HEK293T (cell line): Measurements from ENCODE around the gene CSNK1D.

ENCODE experiments used
- CTCF ChIA-PET: fragments of 350-600 bp; formaldehyde crosslinking; extraction: SDS; loops from one replicate; lab custom pipeline; 2021; ENCODE audit warnings: antibody characterized with exemption, inconsistent platforms; lab: Yijun Ruan, JAX
- POLR2A ChIA-PET: fragments of 350-600 bp; formaldehyde crosslinking; extraction: SDS; loops from one replicate; lab custom pipeline; 2020; ENCODE audit warnings: antibody characterized with exemption, inconsistent platforms; lab: Yijun Ruan, JAX
- DNase-seq: peaks from one replicate; pipeline ENCODE4 v3.0.0; 2012; ENCODE audit warnings: mixed read lengths; ENCODE audit errors: extremely low spot score
- ARNT ChIP-seq: fragments of 450-650 bp; IDR thresholded peaks from 2 replicates; pipeline ENCODE4 v1.6.1; 2017; ENCODE audit warnings: mild to moderate bottlenecking
- BHLHE40 ChIP-seq: fragments of 450-650 bp; IDR thresholded peaks from 2 replicates; pipeline ENCODE4 v1.6.1; 2016; ENCODE audit warnings: mild to moderate bottlenecking, moderate library complexity, borderline replicate concordance
- CTBP1 ChIP-seq: fragments of 450-650 bp; IDR thresholded peaks from 2 replicates; pipeline ENCODE4 v1.6.1; 2016; ENCODE audit warnings: borderline replicate concordance
- ELF4 ChIP-seq: fragments of 450-650 bp; IDR thresholded peaks from 2 replicates; pipeline ENCODE4 v1.6.1; 2017; ENCODE audit warnings: antibody characterized with exemption
- FOXA1 ChIP-seq: fragments of 450-650 bp; IDR thresholded peaks from 2 replicates; pipeline ENCODE4 v1.6.1; 2016; ENCODE audit warnings: mild to moderate bottlenecking
- FOXM1 ChIP-seq: fragments of 450-650 bp; IDR thresholded peaks from 2 replicates; pipeline ENCODE4 v1.6.1; 2017; ENCODE audit warnings: mild to moderate bottlenecking, borderline replicate concordance
- HDGF ChIP-seq: fragments of 450-650 bp; IDR thresholded peaks from 2 replicates; pipeline ENCODE4 v1.6.1; 2017; ENCODE audit warnings: antibody characterized with exemption, borderline replicate concordance
- LEF1 ChIP-seq: fragments of 450-650 bp; IDR thresholded peaks from 2 replicates; pipeline ENCODE4 v1.6.1; 2017; ENCODE audit warnings: mild to moderate bottlenecking, borderline replicate concordance
- NFRKB ChIP-seq: fragments of 450-650 bp; IDR thresholded peaks from 2 replicates; pipeline ENCODE4 v1.6.1; 2016; ENCODE audit warnings: mild to moderate bottlenecking, moderate library complexity
- SP1 ChIP-seq: fragments of 450-650 bp; IDR thresholded peaks from 2 replicates; pipeline ENCODE4 v1.6.1; 2017
- SUZ12 ChIP-seq: fragments of 450-650 bp; IDR thresholded peaks from 2 replicates; pipeline ENCODE4 v1.6.1; 2016; ENCODE audit warnings: mild to moderate bottlenecking
- TARDBP ChIP-seq: fragments of 450-650 bp; IDR thresholded peaks from 2 replicates; pipeline ENCODE4 v1.6.1; 2016
- ZNF384 ChIP-seq: fragments of 450-650 bp; IDR thresholded peaks from 2 replicates; pipeline ENCODE4 v1.6.1; 2016
- TF ChIP-seq, protein P1 (sequence below): fragments of 450-650 bp; IDR thresholded peaks from 2 replicates; pipeline ENCODE4 v1.6.1; 2016

Gene CSNK1D

GRCh38 chr17:82310877-82311276, 37.4 kb upstream of the CSNK1D start:
- POLR2A ChIA-PET: interaction anchor here (0.9 kb wide), 1 partner anchor 9 kb away, joined by 3 read pairs; no protein-coding TSS in a partner anchor
- DNase-seq: no peak
- no peak for TF ChIP-seq TARDBP
- TF ChIP-seq CTBP1: no peak
- no peak for TF ChIP-seq BHLHE40
- TF ChIP-seq SUZ12: no peak
- TF ChIP-seq ZNF384: no peak
- TF ChIP-seq SP1: no peak
- CTCF ChIA-PET: interaction anchor here (0.7 kb wide), 1 partner anchor 67 kb away, joined by 3 read pairs; no protein-coding TSS in a partner anchor

- no peak for DNase-seq
- CTCF ChIA-PET: no interaction called here
- TF ChIP-seq BHLHE40 (no peak), ELF4 (no peak), CTBP1 (no peak), SUZ12 (no peak), FOXM1 (no peak), NFRKB (no peak), ARNT (no peak)
- POLR2A ChIA-PET: no interaction called here
Observed at GRCh38 chr17:82309656-82310570, 36.4 kb upstream of the CSNK1D start.

DNA sequence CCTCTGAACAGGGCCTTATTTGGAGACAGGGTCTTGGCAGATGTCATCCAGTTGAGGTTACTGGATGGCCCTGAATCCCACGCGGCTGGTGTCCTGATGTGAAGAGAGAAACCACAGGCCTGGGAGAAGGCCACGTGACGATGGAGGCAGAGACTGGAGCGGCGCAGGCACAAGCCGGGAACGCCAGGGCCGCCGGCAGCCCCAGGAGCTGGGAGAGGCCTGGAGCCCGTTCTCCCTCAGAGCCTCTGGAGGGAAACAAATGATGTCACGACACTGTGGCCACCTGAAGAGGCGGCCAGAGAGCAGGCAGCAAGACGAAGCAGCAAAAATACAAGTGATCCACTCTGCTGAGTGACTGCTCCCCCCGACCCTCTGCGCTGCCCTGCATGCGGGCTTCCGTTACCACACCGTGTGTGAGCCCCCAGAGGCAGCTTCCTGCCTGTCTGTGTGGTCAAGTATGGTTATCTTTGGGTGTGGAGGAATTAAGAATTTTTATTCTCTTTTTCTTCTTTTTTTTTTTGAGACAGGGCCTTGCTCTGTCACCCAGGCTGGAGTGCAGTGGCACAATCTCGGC, 32.3 kb upstream of the CSNK1D start:
- CTCF ChIA-PET: no interaction called here
- no peak for DNase-seq
- POLR2A ChIA-PET: interaction anchor here (4.5 kb wide), 1 partner anchor 14 kb away, joined by 19 read pairs; no protein-coding TSS in a partner anchor
- TF ChIP-seq FOXA1: no peak
- no peak for TF ChIP-seq ARNT

- ChIA-PET CTCF (interaction anchor here (0.9 kb wide), 1 partner anchor 29 kb away, joined by 3 read pairs; no protein-coding TSS in a partner anchor), POLR2A (interaction anchor here (4.5 kb wide), 1 partner anchor 13 kb away, joined by 19 read pairs; no protein-coding TSS in a partner anchor)
- DNase-seq: no peak
- TF ChIP-seq ARNT: no peak
- no peak for TF ChIP-seq CTBP1
- TF ChIP-seq BHLHE40: no peak
- TF ChIP-seq, protein P1, sequence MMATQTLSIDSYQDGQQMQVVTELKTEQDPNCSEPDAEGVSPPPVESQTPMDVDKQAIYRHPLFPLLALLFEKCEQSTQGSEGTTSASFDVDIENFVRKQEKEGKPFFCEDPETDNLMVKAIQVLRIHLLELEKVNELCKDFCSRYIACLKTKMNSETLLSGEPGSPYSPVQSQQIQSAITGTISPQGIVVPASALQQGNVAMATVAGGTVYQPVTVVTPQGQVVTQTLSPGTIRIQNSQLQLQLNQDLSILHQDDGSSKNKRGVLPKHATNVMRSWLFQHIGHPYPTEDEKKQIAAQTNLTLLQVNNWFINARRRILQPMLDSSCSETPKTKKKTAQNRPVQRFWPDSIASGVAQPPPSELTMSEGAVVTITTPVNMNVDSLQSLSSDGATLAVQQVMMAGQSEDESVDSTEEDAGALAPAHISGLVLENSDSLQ: no peak
- no peak for TF ChIP-seq FOXM1
- TF ChIP-seq FOXA1: no peak
Observed at GRCh38 chr17:82304826-82305726, 31.6 kb upstream of the CSNK1D start.

DNA sequence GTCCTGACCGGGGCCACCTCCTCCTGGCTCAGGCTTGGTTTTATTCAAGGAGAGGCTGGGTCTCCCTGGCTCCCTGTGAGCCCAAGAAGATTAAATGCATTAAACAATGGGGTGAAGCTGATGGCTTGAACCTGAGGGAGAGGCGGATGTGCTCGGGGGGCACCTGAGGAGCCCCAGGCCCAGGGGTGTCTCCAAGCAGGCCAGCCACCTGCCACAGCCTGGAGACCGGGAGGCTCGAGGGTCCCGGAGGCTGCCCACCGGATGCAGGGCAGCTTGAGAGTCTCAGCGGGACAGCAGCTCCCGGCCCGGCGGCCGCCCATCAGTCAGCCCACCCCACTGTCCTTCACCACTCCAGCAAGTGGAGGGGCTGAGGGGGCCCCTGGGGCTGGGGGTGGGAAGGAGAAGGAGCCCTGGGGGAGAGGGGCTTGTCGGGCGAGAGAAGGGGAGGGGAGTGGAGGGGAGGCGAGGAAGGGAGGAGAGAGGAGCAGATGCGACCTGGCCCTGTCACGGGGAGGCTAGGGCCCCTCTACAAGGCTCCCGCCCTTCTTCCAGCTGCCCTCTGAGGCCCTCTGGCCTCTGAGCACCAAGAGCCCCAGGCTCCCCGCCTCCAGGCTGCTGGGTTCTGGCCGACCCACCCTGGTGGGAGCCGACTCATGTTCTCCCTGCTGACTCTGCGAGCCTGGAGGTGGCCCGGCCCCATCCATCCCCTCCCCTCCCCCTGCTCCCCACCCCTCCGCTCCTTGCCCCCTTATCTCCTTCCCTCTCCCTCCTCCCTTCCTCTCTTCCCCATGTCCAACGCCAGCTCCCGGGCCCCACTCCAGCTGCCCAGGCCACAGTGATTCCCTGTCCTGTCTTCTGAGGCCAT, 30.7 kb upstream of the CSNK1D start:
- no peak for DNase-seq
- TF ChIP-seq LEF1 (no peak), NFRKB (no peak), CTBP1 (no peak), SP1 (no peak), BHLHE40 (no peak), ARNT (no peak), ZNF384 (no peak), TARDBP (no peak), HDGF (no peak), SUZ12 (no peak)
- TF ChIP-seq, protein P1: no peak
- POLR2A ChIA-PET: interaction anchor here (4.5 kb wide), 1 partner anchor 12 kb away, joined by 19 read pairs; no protein-coding TSS in a partner anchor
- CTCF ChIA-PET: interaction anchor here (0.5 to 0.9 kb wide), 2 partner anchors 28 to 124 kb away, joined by 3 read pairs; no protein-coding TSS in a partner anchor
